NCI-H82 treated with DMSO at 0.1 percent for 48 hours (cell line): ENCODE measurements around the gene JARID2.

Source experiments
- DNase-seq: peaks from one replicate; lab custom pipeline; 2025; ENCODE audit not compliant: unreplicated experiment; lab: John Stamatoyannopoulos, UW

JARID2 gene

DNA sequence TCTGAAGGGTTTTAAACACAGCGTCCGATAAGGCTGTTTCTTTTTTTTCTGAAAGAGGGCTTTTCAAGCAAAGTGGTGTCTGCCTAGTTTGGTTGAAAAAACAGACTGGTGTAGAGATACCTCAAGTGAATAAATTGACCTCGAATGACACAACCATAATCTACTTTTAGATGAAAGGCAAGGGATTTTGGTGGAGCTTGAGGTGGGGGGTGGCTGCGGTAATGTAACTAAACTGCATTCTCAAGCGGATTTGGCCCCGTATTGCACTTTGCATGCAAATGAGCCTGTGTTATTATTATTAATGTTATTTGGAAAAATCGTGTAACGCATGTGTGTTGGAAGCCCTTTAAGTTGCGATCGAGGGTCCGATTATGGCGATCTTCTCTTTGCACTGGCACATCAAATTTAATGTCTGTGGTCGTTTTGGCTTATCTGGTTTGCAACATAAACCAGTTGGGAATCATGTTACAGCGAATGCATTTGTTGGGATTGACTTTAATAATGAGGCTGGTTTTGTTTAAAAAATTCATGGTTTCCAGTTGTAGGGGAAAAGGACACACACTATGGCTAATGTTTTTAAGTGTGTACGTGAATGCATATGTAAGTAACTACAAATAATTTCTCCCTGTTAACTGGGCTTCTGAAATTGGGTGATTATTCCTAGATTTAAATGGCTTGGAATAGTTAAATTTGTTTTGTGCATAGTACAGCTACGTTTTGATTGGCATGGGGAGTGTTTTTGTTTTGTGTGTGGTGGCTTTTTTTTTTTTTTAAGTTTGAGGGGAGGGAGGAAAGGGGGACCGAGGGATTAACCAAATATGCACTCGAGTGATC, 1.0 kb downstream of the JARID2 start:
- DNase-seq = peak; percentile 72

DNA sequence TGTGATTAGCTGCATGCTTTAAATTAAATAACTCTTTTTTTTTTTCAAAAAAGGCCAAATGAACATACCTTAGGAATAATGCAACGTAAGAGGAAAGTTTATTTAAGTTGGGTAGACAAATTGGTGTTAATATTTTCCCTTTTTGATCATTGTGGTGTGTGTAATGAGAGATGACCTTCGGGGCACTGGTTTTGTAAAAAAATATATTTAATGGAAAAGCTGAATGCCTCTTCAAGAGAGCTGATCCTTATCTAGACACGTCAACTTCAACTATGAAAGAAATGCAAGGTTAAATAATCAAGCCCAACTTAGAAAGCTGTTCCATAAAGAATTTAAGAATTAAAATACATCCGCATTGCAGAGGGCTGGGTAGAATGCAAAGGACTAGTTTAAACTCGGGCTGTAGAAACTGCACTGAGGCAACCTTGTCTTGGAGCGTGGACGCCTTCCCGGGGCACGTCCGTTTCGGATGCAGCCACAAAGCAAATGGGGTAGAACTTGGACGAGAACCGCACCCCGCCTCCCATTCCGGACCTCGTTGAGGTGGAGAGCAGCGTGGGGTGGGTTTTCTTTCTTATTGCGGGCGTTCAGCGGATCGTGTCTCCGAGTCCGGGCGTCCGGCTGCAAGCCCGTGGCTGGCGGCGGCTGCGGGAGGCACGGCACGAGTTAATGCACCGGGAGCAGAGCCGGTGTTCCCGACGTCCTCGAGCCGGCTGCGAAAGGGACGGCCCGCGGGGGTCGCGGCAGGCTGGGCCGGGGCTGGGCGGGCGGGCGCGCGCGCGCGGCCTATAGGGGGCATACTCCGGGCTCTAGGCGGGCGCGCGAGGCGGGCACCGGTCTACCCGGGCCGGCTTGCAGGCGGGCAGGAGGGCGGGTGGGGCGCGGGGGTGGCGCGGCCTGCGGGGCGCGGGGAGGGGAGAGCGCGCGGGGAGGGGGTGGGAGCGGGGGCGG, 1.9 kb downstream of the JARID2 start:
- DNase-seq = no peak

DNA sequence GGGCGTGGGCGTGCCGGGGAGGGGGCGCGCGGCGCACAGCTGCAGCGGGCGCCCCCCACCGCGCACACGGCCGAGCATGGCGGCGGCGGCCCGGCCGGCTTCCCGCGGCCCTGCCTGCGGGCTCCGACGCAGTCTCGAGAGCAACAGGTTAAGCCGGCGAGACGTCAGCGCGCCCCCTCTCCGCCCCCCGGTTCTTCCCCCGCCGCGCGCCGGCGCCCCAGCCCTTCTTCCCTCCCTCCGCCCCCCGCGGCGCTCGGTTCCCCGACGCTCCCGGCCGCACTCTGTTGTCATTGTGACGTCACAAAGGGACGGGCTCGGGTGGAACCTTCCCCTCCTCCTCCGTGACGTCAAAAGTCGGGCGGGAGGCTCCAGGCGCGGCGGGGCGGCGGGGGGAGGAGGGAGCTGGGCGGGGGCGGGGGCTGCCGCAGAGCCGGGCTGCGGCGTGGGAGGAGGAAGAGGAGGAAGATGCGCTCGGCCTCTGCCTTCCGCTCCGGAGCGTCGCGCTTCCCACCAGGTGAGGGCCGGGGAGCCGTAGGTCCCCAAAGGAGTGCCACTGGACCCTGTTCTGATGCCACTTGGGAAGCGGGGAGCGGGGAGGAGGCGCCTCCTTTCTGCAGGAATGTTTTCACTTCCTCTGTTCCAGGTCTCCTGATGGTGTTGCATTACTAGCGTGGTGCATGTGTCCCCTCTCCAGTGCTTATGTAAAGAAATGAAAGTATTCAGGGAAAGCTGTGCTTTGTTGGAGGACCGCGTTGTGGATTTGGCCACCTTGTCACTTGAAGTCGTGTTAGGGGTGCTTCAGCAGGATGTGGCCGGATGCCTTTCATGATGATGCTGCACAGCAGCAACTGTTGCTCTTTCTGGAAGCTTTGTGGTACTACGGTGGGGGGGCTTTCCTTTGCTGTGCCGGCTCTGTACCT, 2.8 kb downstream of the JARID2 start:
- peak; percentile 72 for DNase-seq

DNA sequence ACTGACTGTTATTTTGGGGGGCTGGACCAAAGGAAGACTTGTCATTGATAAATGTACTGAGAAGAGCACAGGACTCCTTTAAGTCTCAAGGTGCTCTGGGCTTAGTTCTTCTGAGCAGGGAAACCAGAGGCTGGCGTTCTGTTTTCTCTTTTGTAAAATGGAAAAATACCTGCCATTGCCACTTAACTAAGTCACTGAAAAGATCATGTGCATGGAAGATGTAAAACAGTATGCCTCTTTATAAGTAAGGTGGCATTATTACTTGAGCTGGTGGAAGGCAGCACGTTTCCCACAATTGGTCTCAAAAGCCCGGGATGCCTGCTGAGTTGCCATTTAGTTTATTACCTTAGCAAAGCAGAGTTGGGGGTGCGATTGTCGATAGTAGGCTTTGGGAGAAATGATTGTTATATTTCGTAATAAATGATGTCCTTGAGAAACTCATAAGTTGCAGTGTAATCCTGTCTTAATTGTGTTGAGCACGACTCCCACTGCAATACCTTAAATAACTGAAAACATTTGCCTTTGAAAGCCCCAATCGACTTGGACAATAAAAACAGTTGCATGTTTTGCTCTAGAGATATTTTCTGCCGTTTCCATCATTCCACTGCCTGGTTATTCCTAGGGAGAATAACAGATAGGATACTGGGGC, 3.6 kb downstream of the JARID2 start:
- no peak for DNase-seq

DNA sequence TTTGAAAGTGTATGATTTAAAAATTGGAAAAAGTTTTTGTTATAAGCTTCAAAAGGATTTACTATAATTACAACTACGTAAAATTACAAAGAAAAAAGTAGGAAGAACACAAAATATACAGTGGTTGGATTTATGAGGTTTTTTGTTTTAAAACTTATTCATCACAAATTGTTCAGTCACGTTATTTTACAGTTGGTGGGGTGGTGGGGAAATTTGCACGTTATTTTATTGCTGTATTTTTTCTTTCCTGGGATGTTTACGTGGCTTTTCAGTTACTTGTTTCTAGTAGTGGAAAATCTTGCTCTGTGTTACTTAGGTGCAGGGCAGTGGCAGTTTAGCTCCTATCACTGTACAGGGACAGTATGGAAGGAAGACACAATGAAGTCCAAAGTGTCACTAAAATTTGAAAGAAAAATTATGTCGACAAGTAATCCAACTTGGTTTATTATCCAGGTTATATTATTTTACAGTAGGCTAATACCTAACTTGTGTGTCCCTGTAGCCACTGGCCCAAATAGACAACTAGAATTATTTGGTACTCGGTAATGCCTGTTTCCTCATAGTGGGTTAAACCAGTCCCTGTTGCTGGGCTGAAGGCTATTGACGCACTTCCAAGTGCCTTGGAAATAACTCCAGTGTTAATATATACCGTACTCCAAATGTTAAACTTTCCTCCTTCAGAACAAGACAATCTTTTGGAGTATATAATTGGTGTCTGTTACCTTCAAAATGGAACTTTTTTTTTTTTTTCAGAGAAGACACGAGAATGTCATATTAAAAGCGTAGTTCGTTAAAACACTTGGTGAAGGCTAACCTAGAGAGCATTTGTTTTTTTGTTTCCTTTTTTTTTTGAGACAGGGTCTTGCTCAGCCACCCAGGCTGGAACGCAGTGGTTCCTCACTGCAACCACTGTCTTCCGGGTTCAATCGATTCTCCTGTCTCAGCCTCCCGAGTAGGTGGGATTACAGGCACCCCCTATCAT, 4.6 kb downstream of the JARID2 start:
- no peak for DNase-seq

DNA sequence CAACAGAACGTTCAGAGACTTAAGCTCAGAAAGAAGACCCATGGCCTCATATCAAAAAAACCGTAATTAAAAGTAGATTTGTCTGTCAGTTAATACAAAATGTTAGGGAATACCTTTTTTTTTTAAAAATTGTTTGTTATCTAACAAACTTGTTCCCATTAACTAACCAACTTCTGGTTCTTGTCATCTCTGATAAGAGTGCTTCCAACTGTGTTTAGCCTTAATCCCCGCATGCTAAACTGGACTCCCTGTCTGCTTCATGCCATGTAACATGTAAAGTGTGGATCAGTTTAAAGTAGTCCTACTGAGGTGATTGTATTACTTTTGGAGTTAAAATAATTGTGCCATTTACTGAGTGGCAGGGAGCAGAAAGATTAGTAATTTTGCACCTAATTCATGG, 6.3 kb downstream of the JARID2 start:
- no peak for DNase-seq

DNA sequence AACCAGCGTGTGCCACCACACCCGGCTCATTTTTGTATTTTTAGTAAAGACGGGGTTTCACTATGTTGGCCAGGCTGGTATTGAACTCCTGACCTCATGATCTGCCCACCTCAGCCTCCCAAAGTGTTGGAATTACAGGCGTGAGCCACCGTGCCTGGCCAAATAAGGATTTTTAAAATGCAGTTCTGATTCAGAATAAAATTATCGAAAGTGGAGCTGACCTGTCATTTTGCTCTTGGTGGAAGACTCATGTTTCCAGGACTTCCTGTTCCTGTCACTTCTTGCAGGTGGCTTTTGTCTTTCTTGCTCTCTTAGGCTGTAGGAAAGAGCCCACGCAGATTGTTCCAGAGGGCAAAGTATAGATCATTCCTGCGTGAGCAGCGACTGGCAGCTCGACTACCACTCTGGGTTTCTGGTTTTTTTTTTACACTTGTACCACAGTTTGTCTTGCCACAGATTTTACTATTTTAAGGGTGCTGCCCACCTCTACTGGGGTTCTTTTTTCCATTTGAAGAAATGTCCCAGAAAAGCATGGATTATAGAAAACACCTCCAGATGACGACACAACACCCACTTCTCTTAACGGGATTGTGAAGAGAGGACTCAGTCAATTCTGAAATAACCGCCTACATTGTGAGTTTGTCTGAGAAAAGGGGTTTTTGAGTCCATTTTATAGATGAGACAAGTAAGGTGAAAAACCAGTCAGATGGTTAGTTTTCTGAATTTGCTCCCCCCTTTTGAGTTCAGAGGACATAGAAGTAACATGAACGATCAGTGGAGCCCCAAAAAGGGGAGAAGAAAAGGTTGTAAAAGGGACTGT, 7.5 kb downstream of the JARID2 start:
- DNase-seq = no peak

DNA sequence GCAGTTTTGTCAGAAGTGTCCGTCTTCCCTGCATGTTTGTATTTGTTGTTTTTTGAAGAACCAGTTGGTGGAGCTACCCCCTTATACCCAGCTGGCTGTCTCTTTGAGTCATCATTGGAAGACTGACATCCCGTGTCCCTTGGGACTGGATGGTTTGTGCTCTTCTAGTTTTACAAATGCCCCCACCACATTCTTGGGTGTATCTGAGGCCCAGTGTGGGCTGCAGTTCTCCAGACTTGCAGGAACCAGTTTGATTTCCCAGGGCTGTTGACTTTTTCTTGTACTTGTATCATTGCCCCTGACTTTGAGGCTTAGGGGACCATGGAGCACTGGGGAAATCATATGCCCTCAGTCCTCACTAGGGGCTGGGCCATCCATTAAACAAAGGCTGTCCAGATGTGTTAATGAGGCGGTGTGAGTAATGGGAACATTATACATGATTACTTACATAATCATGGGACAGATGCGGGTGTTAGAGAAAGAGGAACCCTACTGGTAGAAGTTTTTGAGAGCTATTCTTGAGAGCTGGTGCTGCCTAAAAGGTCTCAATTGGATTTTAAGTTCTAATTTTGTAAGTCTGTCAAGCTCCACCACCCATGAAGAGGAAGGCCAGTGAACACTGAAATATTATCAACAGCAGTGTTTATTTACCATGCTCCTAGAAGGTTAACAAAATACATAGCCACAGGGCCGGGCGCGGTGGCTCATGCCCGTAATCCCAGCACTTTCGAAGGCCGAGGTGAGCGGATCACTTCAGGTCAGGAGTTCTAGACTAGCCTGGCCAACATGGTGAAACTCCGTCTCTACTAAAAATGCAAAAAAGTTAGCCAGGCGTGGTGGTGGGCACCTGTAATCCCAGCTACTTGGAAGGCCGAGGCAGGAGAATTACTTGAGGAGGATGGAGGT, 8.5 kb downstream of the JARID2 start:
- no peak for DNase-seq

DNA sequence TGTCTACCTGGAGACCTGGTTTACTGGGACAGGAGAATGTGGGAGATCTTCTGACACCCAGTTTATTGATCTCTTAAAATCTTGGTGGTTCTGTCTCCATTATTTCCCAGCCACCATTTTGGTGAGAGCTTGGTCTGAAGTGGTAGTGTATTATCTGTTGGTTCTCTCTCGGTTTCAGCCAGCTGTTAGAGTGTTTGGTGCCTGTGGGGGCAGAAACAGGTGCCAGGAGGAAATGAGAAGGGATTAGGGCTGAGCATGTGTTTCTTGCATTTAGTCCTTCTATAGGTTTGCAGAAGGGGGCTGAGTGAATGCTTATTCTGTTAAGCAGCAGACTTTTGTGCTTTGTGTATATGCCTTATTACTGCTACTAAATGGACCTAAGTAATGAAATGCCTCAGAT, 9.6 kb downstream of the JARID2 start:
- peak; percentile 63 for DNase-seq

DNA sequence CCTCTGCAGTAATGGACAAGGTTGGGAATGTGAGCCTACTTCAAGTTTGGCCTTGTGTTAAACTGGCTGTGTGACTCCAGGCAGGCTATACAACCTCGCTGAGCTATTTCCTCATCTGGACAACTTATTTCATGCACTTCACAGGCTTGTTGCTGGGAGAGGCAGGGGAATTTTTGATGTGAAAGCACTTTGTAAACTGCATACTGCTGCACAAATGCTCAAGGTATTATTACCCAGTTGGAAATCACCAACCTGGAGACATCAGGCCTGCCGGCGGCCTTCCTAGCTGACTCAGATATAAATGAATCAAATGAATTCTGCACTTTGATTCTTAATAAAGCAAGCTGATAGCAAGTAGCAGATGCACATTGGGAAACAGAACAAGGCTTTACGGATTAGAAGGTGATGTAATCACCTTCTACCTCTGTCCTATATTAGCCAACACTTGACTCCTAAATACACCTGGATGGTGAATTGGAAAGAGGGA, 10.1 kb downstream of the JARID2 start:
- no peak for DNase-seq

DNA sequence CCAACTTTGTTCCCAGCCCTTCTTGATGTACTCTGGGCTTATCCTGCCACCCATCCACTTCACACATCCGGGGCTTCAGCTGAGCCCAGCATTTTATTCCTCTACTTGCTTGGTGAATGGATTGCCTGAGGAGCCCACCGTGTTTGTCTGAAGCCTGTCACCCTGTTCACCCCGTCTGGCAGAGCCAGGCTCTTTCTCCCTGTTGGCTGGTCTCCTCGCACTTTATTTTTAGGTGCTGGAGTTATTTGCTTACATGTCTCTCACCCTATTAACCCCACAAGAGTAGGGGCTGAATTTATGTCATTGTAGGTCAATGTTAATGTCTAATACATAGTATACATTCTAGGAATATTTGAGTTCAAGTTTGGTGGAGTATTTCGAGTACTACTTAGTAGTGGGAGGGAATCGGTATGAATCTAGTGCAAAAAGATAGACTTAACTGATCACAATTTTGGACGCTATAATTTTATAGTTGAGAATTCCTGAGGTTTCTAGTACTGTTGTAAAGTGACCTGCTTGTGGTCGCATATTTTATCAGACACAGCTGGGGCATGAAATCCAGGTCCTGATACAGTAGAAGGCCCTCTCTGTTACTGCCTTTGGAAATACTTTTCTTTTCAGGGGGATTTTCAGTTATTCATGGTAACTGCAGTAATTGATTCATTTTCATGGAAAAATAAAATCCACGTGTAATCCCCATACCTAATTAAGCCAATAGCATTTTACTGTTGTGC, 10.8 kb downstream of the JARID2 start:
- no peak for DNase-seq

DNA sequence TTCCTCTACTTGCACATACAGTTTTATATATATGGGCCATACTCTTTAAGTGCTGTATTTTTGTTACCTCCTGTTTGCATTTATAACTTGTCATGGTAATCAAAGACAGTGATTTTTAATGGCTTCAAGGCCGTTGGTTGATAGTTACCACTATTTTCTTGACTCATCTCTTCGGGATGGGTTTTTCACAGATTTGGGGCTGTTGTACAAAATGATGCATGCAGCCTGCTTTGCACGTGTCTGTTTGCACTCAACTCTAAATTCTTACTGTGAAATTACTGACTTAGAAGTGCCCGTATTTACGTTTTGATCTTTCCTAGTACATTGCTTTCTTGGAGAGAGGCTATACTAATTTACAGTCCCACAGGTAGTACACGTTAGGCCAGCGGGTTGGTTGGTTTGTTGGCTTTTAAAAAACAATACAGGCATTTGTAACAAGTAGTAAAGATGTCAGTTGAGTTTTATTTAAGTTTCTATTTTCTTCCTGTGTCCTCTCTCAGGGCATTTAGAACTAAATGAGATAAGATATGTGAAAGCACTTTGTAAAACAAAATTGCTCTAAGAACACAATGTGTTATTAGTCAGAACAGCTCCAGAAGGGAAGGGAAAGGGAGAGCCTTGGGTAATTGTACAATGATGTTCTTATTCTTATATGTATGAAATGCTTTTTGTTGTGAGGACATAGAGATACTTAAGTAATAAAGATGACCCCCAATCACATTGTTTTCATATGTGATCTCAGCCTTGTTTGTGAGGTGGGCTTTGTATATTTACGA, 11.7 kb downstream of the JARID2 start:
- no peak for DNase-seq

DNA sequence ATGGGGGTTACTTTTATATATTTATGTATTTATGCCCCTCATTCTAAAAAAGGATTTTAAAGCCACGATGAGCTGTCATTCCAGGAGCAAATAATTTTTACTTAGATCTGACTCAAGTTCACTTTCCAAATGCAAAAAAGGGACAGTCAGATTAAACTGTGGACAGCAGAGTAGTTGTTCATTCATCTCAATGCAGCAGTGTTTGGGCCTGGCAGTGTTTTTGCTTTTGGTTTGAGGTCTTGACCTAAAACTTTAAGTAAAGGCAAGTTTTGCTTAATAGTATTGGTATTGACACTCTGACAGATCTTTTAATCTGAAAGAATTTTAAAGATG, 13.9 kb downstream of the JARID2 start:
- DNase-seq = no peak

DNA sequence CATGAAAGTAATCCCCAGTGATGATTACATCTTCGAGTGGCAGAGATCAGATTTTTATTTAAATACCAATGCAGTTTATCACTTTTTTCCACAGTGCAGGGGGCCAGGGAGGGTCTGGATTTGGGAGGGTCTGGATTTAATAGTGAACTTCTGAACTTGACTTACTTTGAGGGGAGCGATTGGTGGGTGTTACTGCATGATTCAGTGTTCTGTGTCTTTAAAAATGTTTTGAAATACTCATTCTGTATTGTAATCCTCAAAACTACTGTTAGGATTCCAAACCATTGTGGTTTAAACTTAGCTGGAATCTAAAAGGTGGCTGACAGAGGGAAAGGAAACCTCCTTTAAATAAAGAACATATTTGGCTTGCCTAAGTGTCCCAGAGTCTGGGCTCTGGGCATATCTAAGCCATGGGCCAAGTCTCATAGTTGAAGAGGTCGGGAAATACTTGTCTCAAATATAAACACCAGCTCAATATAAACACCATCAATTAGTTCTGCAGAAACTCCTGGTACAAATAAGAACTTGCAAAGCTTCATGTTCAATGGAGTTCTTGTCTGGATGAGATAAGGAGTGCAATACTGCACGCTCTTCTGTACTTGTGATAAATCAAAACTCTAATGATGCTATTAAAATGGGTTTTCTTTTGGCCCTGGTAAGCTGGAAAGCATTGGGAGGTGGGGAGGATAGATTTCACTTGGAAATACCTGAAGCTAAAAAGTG, 14.4 kb downstream of the JARID2 start:
- no peak for DNase-seq

DNA sequence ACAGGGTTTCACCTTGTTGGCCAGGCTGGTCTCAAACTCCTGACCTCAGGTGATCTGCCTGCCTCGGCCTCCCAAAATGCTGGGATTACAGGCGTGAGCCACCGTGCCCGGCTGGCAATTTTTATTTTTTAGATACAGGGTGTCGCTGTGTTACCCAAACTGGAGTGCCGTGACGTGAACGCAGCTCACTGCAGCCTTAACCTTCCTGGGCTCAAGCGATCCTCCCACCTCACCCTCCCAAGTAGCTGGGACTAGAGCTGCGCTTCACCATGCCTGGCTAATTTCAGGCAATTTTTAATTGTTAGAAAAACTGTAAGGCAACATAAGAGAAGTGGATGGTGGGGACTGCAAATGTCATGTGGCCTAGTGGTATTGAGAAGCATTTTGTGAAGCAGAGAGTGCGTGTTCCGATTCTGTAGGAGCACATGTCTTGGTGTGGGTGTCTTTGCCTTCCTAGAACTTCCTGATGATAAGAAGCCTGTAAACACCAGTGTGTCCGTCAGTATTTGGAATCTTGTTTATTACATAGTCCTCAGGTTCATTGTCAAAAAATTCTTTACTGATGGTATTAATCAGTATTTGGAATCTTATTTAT, 18.0 kb downstream of the JARID2 start:
- no peak for DNase-seq
